Heart right ventricle (tissue), 16 donors: ENCODE results near the gene KPNA5. TPM values are rescaled to one million over a fixed set of nuclear protein-coding genes. Genes with fewer than 3 reads are reported as not detected.
A peak's percentile ranks its signal among the peaks of the same experiment; 100 is the strongest.

Experiments used
- ATAC-seq, 8 donors: fragments of 200-7000 bp; cut with Tn5 transposase; one replicate each; pipeline ENCODE4 v1.9.1; 2020; ENCODE audit warnings: mild to moderate bottlenecking in 8 of 8, moderate library complexity in 8 of 8, moderate number of reproducible peaks in 1 of 8
- DNase-seq, 2 donors: peaks; one replicate each; pipeline ENCODE4 v3.0.0-alpha.2; 2020
- H3K27ac ChIP-seq, 10 donors: fragments of 200-600 bp; sonication (generic) in 2 of 10; one replicate each; pipeline versions ENCODE4 v1.5.0 to v1.8.0; 2020 to 2022; ENCODE audit warnings: mild to moderate bottlenecking in 3 of 10
- H3K27me3 ChIP-seq, 7 donors: fragments of 200-600 bp; one replicate each; pipeline ENCODE4 v1.8.0; 2021 to 2022; ENCODE audit warnings: mild to moderate bottlenecking in 2 of 7
- H3K36me3 ChIP-seq, 9 donors: fragments of 200-600 bp; sonication (generic) in 1 of 9; one replicate each; pipeline versions ENCODE4 v1.5.0 to v1.8.0; 2020 to 2022; ENCODE audit warnings: mild to moderate bottlenecking in 2 of 9
- H3K4me1 ChIP-seq, 9 donors: fragments of 200-600 bp; sonication (generic) in 1 of 9; one replicate each; pipeline versions ENCODE4 v1.5.0 to v1.8.0; 2020 to 2022; ENCODE audit warnings: mild to moderate bottlenecking in 4 of 9
- H3K4me3 ChIP-seq, 10 donors: fragments of 200-600 bp; sonication (generic) in 2 of 10; one replicate each; pipeline versions ENCODE4 v1.5.0 to v1.8.0; 2020 to 2022; ENCODE audit warnings: mild to moderate bottlenecking in 7 of 10, moderate library complexity in 2 of 10
- H3K9me3 ChIP-seq, 11 donors: fragments of 200-600 bp in 10 of 11; sonication (generic) in 2 of 11; one replicate each; pipeline versions ENCODE4 v1.5.0 to v1.8.0; 2013 to 2022; ENCODE audit warnings: mild to moderate bottlenecking in 2 of 11, control low read depth in 1 of 11, moderate library complexity in 1 of 11
- CTCF ChIP-seq, 9 donors: fragments of 200-600 bp; sonication (generic) in 2 of 9; IDR thresholded peaks; one replicate each; pipeline versions ENCODE4 v1.5.0 to v1.8.0; 2021 to 2022; ENCODE audit warnings: antibody characterized with exemption in 9 of 9, mild to moderate bottlenecking in 5 of 9, moderate library complexity in 1 of 9
- WGBS, 2 donors: extraction: QIAGEN DNeasy Blood & Tissue Kit; methylation state at CpG; one replicate each; pipeline ENCODE4 v1.1.7; 2013; ENCODE audit warnings: inconsistent platforms in 1 of 2; 5-methylcytosine and 5-hydroxymethylcytosine counted together
- intact Hi-C, 10 donors: fragments of 100-400 bp; cut with DNase I; formaldehyde crosslinking; loops; one replicate each; pipeline versions ENCODE4 v1.11.1 to v1.14.2; 2022
- polyA plus RNA-seq, 2 donors: library from polyadenylated mRNA; stranded (reverse); fragments of 200-250 nt; gene quantifications; one replicate each; pipeline ENCODE4 v1.2.3, GENCODE V29; 2013
- total RNA-seq, 10 donors: library from RNA; stranded (reverse); fragmentation: NEBNext Ultra II Directional in 3 of 10; extraction: Animal tissue kit (Norgen Biotek cat#: 25700) in 3 of 10; gene quantifications; one replicate each; pipeline versions ENCODE4 v1.2.1 to v1.2.4, GENCODE V29; 2021 to 2023
- donor health status: Arrhythmogenic right ventricular cardiomyopathy.
- donor health status: ischemic (EF 13 %, LVEDD 7.1; RV severe dilation, severe dysfunction).
- donor health status: healthy with polysubstance abuse.
- donor health status: DM: no; HTN: yes; CAD: no.
- donor health status: DM: no; HTN: no; CAD: no.
- donor health status: ischemic (EF 25% LVEDD 6.9; RV normal size, moderate dysfunction).
- donor health status: ischemic (EF 25% LVEDD 5.7; RV mildly dilated, moderate dysfunction).
- donor health status: healthy.
- donor health status: DM: yes; HTN: yes; CAD: no.
- donor health status: Ischemic cardiomyopathy.
- donor health status: ischemic (EF 35%, LVEDD 5.7; RV mildly dilated, moderate dysfunction).
- donor health status: nonischemic (EF 11% LVEDD 7.7; RV severe dilation, severe dysfunction).
- donor health status: DM: yes; HTN: yes; CAD: no.
- donor health status: PGD.
- donor health status: ischemic (EF 29% LVEDD 5.4; RV normal size, mild dysfunction).
- donor health status: nonischemic (EF 23%, LVEDD 6.1; RV moderate dilation, normal function).

KPNA5 gene
- total and polyA plus RNA-seq, 12 donors: 1.0 to 11.7 (median 7.9) TPM

- intact Hi-C loops: no loop called here
Observed at GRCh38 chr6:116772450-116772849, 91.4 kb downstream of the KPNA5 start.

GRCh38 chr6:116773886-116774285, 92.9 kb downstream of the KPNA5 start:
- ATAC-seq: no peak
- 56 to 62% methylated on average over 1 of the region's 1 CpG for WGBS, 2 donors
- intact Hi-C loops: no loop called here
- no peak for TF ChIP-seq CTCF (IDR thresholded peaks at IDR 0.05)
- Histone ChIP-seq H3K27ac (no peak overlapping the region), H3K27me3 (peaks cover 0 to 17% (median under 1%) of the 10 kb centered on the region in 7 donors), H3K4me3 (no peak overlapping the region), H3K9me3 (no peaks in the 10 kb centered on the region), H3K36me3 (no peaks in the 10 kb centered on the region), H3K4me1 (no peaks in the 10 kb centered on the region)
- no peak for DNase-seq

More at GRCh38 chr6:116772450-116772849, 91.4 kb downstream of the KPNA5 start:
- no peak for TF ChIP-seq CTCF (IDR thresholded peaks at IDR 0.05)
- ATAC-seq (no peak), DNase-seq (no peak)
- Histone ChIP-seq H3K36me3 (no peaks in the 10 kb centered on the region), H3K27ac (no peak overlapping the region), H3K27me3 (peaks cover 0 to 13% (median 5%) of the 10 kb centered on the region in 7 donors), H3K9me3 (no peaks in the 10 kb centered on the region), H3K4me3 (no peak overlapping the region), H3K4me1 (peaks cover 0 to 2% (median 0%) of the 10 kb centered on the region in 9 donors)
- WGBS, 2 donors: 72 to 85% methylated on average over 1 of the region's 1 CpG

GRCh38 chr6:116779573-116780164, 98.7 kb downstream of the KPNA5 start:
- ATAC-seq: no peak
- no peaks in the 10 kb centered on the region for H3K9me3 ChIP-seq
- no peak for DNase-seq
- peak overlapping the region in 1 of 10 donors; percentile 27 for H3K4me3 ChIP-seq
- peaks cover 0 to 17% (median 3%) of the 10 kb centered on the region in 7 donors for H3K27me3 ChIP-seq
- TF ChIP-seq CTCF (IDR thresholded peaks at IDR 0.05): peak in 8 of 9 donors; percentile 16 to 66 (median 55)
- H3K4me1 ChIP-seq: peaks cover 0 to 6% (median 0%) of the 10 kb centered on the region in 9 donors
- no peak overlapping the region for H3K27ac ChIP-seq
- intact Hi-C loops: loop anchor here in 6 of 10 donors (5.0 to 10.0 kb wide), 6 partner anchors 63 to 535 kb away; no protein-coding TSS in a partner anchor
- WGBS, 2 donors: 24 to 25% methylated on average over 13 of the region's 13 CpGs
- H3K36me3 ChIP-seq: no peaks in the 10 kb centered on the region

GRCh38 chr6:116783852-116784251, 102.8 kb downstream of the KPNA5 start:
- DNase-seq: no peak
- Histone ChIP-seq H3K4me1 (peaks cover 0 to 6% (median 0%) of the 10 kb centered on the region in 9 donors), H3K27ac (no peak overlapping the region), H3K4me3 (no peak overlapping the region), H3K36me3 (no peaks in the 10 kb centered on the region), H3K9me3 (no peaks in the 10 kb centered on the region), H3K27me3 (peaks cover 0 to 16% (median under 1%) of the 10 kb centered on the region in 7 donors)
- no peak for TF ChIP-seq CTCF (IDR thresholded peaks at IDR 0.05)
- ATAC-seq: no peak
- WGBS, 2 donors: 70 to 75% methylated on average over 5 of the region's 5 CpGs
- intact Hi-C loops: loop anchor here in 5 of 10 donors (5.0 to 10.0 kb wide), 6 partner anchors 58 to 531 kb away; no protein-coding TSS in a partner anchor

Other genes starting within 250 kb of the KPNA5 start
- gene CALHM6, start 219.8 kb upstream of the KPNA5 start, total RNA-seq: 10 to 100 TPM in 1 of 10 donors, 1 to 10 TPM in 4, under 1 TPM in 3, not detected in 2; 0.45 to 40.8 (median 1.5) TPM
- 1 to 10 TPM; 1.5 to 2.6 TPM for gene CALHM6, start 219.8 kb upstream of the KPNA5 start, polyA plus RNA-seq
- gene CALHM5, start 169.6 kb upstream of the KPNA5 start, total RNA-seq: 1 to 10 TPM; 1.1 to 2.8 (median 1.5) TPM
- gene CALHM5, start 169.6 kb upstream of the KPNA5 start, polyA plus RNA-seq: 1 to 10 TPM; 1.2 TPM
- under 1 TPM in 6 of 10 donors, not detected in 4; 0.09 to 0.26 (median 0.23) TPM for gene TRAPPC3L, start 135.5 kb upstream of the KPNA5 start, total RNA-seq
- under 1 TPM; 0.03 to 0.22 TPM for gene TRAPPC3L, start 135.5 kb upstream of the KPNA5 start, polyA plus RNA-seq
- under 1 TPM in 1 of 10 donors, not detected in 9; 0.26 TPM for gene CALHM4, start 127.5 kb upstream of the KPNA5 start, total RNA-seq
- gene CALHM4, start 127.5 kb upstream of the KPNA5 start, polyA plus RNA-seq: under 1 TPM; 0.09 to 0.22 TPM
- 10 to 100 TPM; 40.8 to 79.7 (median 49.7) TPM for gene RWDD1, start 109.7 kb upstream of the KPNA5 start, total RNA-seq
- gene RWDD1, start 109.7 kb upstream of the KPNA5 start, polyA plus RNA-seq: 100 to 1,000 TPM in 1 of 2 donors, 10 to 100 TPM in 1; 80.3 to 123 TPM
- gene RSPH4A, start 64.7 kb upstream of the KPNA5 start, total RNA-seq: under 1 TPM in 8 of 10 donors, not detected in 2; 0.11 to 0.55 (median 0.22) TPM
- under 1 TPM; 0.14 to 0.44 TPM for gene RSPH4A, start 64.7 kb upstream of the KPNA5 start, polyA plus RNA-seq
- gene ZUP1, start 12.4 kb upstream of the KPNA5 start, total RNA-seq: 1 to 10 TPM; 2.9 to 4.7 (median 4.1) TPM
- gene ZUP1, start 12.4 kb upstream of the KPNA5 start, polyA plus RNA-seq: 1 to 10 TPM; 2.9 to 9.1 TPM
- 1 to 10 TPM; 1.3 to 8.0 (median 2.5) TPM for gene FAM162B, start 84.5 kb downstream of the KPNA5 start, total RNA-seq
- gene FAM162B, start 84.5 kb downstream of the KPNA5 start, polyA plus RNA-seq: 1 to 10 TPM; 6.1 to 7.5 TPM
- gene GPRC6A, start 147.9 kb downstream of the KPNA5 start, total RNA-seq: not detected
- gene GPRC6A, start 147.9 kb downstream of the KPNA5 start, polyA plus RNA-seq: not detected
- gene RFX6, start 196.0 kb downstream of the KPNA5 start, total RNA-seq: not detected
- not detected for gene RFX6, start 196.0 kb downstream of the KPNA5 start, polyA plus RNA-seq